H1 (cell line): Measurements from ENCODE around the gene MAP3K14. TPM values are rescaled to one million over a fixed set of nuclear protein-coding genes. Genes with fewer than 3 reads are reported as not detected.

Source experiments
- ATF3 ChIP-seq: IDR thresholded peaks from 2 replicates; pipeline ENCODE4 v1.6.1; 2011; ENCODE audit warnings: low read depth, mild to moderate bottlenecking, low read length; ENCODE audit not compliant: insufficient read depth
- CHD7 ChIP-seq: fragments of 300-600 bp; sonication (generic); IDR thresholded peaks from 2 replicates; pipeline ENCODE4 v1.7.1; 2012; ENCODE audit warnings: low read length, moderate library complexity, mild to moderate bottlenecking, inconsistent platforms; ENCODE audit not compliant: insufficient replicate concordance
- GABPA ChIP-seq: IDR thresholded peaks from 2 replicates; pipeline ENCODE4 v1.6.1; 2011; ENCODE audit warnings: mild to moderate bottlenecking, low read length, moderate library complexity, borderline replicate concordance; ENCODE audit not compliant: insufficient read depth
- SRF ChIP-seq: IDR thresholded peaks from 2 replicates; pipeline ENCODE4 v1.6.1; 2011; ENCODE audit warnings: mild to moderate bottlenecking, low read depth, low read length, moderate library complexity
- polyA plus RNA-seq, 7 experiments: library from polyadenylated mRNA; depleted of rRNA in 3 of 7; stranded (reverse) in 5 of 7; unstranded in 2 of 7; fragments of >200 nt in 5 of 7; fragments of 200-250 nt in 2 of 7; gene quantifications; 1 replicate in 5 of 7; 2 replicates in 1 of 7; 4 replicates in 1 of 7; pipeline versions ENCODE4 v1.2.1 to v1.2.3, GENCODE V29; 2011 to 2013; ENCODE audit warnings: missing spikeins in 2 of 7, mixed read lengths in 2 of 7
- total RNA-seq: library from RNA; stranded (reverse); fragmentation: NEBNext Ultra II Directional; extraction: Animal tissue kit (Norgen Biotek cat#: 25700); gene quantifications from 2 replicates; pipeline ENCODE4 v1.2.1, GENCODE V29; 2021

The MAP3K14 gene
- total and polyA plus RNA-seq, 2 of the 8 experiments (the other 6 are each of a cell fraction or from before 2014, with no cell fraction given) = 5.2 to 6.1 TPM

- no peak for TF ChIP-seq CHD7
- no peak for TF ChIP-seq SRF
- no peak for TF ChIP-seq ATF3
- no peak for TF ChIP-seq GABPA
These were observed 28.4 kb upstream of the MAP3K14 start (continued) for GRCh38 chr17:45345246-45345553.
